ENCODE measurements around the gene PTAFR.

Gene PTAFR

DNA sequence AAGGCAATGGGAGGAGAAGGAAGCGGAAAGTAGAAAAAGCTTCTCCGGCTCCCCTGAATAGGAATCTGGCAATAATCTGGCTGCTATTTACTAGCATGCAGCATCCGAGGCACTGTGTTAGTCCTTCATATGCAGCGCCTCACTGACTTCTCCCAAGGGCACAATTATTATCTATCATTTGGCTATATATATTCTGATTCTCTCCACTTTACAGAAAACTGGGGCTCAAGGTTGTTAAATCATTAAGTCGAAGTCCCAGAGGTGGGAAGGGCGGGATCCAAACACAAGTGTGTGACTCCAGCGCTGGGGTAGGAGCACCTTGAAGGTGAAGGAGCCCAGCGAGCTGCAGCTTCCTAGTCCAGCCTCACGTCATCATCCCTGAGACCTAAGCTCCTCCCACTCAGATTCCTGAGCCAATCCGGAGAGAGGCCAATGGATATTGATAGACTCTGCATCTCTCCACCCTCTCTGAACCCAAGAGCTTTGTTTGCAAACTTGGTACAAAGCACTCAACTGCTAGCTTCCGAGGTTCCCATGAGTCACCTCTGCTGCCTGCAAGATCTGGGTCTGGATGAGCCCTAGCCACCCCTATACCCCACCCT is 71.5 kb downstream of the PTAFR start (continued):
- no peak; the same call in 1 of the 2 replicates for TF ChIP-seq MZF1 (tag by site-specific recombination; IDR thresholded peaks at IDR 0.05; ENCODE audit: borderline replicate concordance)
- no peak for TF ChIP-seq YY1 (tag by site-specific recombination; IDR thresholded peaks at IDR 0.05)
- TF ChIP-seq HOXD13 (CRISPR knock-in tag; IDR thresholded peaks at IDR 0.05; ENCODE audit: borderline replicate concordance), result no peak
- TF ChIP-seq HOXC10 (CRISPR knock-in tag; IDR thresholded peaks at IDR 0.05), result no peak
- TF ChIP-seq KLF1 (tag by site-specific recombination; IDR thresholded peaks at IDR 0.05), result no peak
- TF ChIP-seq ZNF311 (tag by site-specific recombination; IDR thresholded peaks at IDR 0.05; ENCODE audit: borderline replicate concordance), result no peak
- TF ChIP-seq ZEB2 (tag by site-specific recombination; IDR thresholded peaks at IDR 0.05), result no peak
- peak; percentile 64; the same call in 1 of the 2 replicates for TF ChIP-seq ZBTB17 (tag by site-specific recombination; IDR thresholded peaks at IDR 0.05)
- TF ChIP-seq, protein P1, sequence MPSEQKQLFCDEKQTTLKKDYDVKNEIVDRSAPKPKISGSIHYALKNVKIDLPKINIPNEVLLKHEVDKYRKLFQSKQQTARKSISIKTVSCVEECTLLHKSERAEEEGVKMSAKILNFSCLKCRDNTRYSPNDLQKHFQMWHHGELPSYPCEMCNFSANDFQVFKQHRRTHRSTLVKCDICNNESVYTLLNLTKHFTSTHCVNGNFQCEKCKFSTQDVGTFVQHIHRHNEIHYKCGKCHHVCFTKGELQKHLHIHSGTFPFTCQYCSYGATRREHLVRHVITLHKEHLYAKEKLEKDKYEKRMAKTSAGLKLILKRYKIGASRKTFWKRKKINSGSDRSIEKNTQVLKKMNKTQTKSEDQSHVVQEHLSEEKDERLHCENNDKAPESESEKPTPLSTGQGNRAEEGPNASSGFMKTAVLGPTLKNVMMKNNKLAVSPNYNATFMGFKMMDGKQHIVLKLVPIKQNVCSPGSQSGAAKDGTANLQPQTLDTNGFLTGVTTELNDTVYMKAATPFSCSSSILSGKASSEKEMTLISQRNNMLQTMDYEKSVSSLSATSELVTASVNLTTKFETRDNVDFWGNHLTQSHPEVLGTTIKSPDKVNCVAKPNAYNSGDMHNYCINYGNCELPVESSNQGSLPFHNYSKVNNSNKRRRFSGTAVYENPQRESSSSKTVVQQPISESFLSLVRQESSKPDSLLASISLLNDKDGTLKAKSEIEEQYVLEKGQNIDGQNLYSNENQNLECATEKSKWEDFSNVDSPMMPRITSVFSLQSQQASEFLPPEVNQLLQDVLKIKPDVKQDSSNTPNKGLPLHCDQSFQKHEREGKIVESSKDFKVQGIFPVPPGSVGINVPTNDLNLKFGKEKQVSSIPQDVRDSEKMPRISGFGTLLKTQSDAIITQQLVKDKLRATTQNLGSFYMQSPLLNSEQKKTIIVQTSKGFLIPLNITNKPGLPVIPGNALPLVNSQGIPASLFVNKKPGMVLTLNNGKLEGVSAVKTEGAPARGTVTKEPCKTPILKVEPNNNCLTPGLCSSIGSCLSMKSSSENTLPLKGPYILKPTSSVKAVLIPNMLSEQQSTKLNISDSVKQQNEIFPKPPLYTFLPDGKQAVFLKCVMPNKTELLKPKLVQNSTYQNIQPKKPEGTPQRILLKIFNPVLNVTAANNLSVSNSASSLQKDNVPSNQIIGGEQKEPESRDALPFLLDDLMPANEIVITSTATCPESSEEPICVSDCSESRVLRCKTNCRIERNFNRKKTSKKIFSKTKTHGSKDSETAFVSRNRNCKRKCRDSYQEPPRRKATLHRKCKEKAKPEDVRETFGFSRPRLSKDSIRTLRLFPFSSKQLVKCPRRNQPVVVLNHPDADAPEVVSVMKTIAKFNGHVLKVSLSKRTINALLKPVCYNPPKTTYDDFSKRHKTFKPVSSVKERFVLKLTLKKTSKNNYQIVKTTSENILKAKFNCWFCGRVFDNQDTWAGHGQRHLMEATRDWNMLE (tag by site-specific recombination; conservative IDR thresholded peaks at IDR 0.05; ENCODE audit: low read depth), result no peak
- no peak for TF ChIP-seq ZNF132 (tag by site-specific recombination; IDR thresholded peaks at IDR 0.05; ENCODE audit: borderline replicate concordance)
- 0 out of 2 replicates have a peak, but pooled peaks have one; percentile 37 for TF ChIP-seq PRDM10 (tag by site-specific recombination; IDR thresholded peaks at IDR 0.05)
- TF ChIP-seq SP3 (tag by site-specific recombination; IDR thresholded peaks at IDR 0.05), result peak; percentile 53
- TF ChIP-seq TCF7L2 (IDR thresholded peaks at IDR 0.05; ENCODE audit: borderline replicate concordance, low read depth, low read length), result no peak
- TF ChIP-seq, protein P2, sequence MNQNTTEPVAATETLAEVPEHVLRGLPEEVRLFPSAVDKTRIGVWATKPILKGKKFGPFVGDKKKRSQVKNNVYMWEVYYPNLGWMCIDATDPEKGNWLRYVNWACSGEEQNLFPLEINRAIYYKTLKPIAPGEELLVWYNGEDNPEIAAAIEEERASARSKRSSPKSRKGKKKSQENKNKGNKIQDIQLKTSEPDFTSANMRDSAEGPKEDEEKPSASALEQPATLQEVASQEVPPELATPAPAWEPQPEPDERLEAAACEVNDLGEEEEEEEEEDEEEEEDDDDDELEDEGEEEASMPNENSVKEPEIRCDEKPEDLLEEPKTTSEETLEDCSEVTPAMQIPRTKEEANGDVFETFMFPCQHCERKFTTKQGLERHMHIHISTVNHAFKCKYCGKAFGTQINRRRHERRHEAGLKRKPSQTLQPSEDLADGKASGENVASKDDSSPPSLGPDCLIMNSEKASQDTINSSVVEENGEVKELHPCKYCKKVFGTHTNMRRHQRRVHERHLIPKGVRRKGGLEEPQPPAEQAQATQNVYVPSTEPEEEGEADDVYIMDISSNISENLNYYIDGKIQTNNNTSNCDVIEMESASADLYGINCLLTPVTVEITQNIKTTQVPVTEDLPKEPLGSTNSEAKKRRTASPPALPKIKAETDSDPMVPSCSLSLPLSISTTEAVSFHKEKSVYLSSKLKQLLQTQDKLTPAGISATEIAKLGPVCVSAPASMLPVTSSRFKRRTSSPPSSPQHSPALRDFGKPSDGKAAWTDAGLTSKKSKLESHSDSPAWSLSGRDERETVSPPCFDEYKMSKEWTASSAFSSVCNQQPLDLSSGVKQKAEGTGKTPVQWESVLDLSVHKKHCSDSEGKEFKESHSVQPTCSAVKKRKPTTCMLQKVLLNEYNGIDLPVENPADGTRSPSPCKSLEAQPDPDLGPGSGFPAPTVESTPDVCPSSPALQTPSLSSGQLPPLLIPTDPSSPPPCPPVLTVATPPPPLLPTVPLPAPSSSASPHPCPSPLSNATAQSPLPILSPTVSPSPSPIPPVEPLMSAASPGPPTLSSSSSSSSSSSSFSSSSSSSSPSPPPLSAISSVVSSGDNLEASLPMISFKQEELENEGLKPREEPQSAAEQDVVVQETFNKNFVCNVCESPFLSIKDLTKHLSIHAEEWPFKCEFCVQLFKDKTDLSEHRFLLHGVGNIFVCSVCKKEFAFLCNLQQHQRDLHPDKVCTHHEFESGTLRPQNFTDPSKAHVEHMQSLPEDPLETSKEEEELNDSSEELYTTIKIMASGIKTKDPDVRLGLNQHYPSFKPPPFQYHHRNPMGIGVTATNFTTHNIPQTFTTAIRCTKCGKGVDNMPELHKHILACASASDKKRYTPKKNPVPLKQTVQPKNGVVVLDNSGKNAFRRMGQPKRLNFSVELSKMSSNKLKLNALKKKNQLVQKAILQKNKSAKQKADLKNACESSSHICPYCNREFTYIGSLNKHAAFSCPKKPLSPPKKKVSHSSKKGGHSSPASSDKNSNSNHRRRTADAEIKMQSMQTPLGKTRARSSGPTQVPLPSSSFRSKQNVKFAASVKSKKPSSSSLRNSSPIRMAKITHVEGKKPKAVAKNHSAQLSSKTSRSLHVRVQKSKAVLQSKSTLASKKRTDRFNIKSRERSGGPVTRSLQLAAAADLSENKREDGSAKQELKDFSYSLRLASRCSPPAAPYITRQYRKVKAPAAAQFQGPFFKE (tag by site-specific recombination; IDR thresholded peaks at IDR 0.05; ENCODE audit: borderline replicate concordance), result no peak
- no peak for TF ChIP-seq ZNF366 (tag by site-specific recombination; conservative IDR thresholded peaks at IDR 0.05)
- 0 out of 2 replicates have a peak, but pooled peaks have one; percentile 21 for TF ChIP-seq KLF8 (tag by site-specific recombination; IDR thresholded peaks at IDR 0.05)
- TF ChIP-seq ZNF76 (tag by site-specific recombination; IDR thresholded peaks at IDR 0.05; ENCODE audit: borderline replicate concordance, low read depth), result no peak
- TF ChIP-seq OSR2 (tag by site-specific recombination; IDR thresholded peaks at IDR 0.05), result no peak
- peak; percentile 23; the same call in 1 of the 2 replicates for TF ChIP-seq SP7 (tag by site-specific recombination; IDR thresholded peaks at IDR 0.05)
- no peak for TF ChIP-seq ZNF2 (tag by site-specific recombination; IDR thresholded peaks at IDR 0.05)
- TF ChIP-seq MEIS1 (CRISPR knock-in tag; IDR thresholded peaks at IDR 0.05; ENCODE audit: borderline replicate concordance), result no peak
- TF ChIP-seq REPIN1 (tag by site-specific recombination; IDR thresholded peaks at IDR 0.05; ENCODE audit: low read depth), result no peak
- TF ChIP-seq ZNF121 (tag by site-specific recombination; IDR thresholded peaks at IDR 0.05), result no peak
- no peak for TF ChIP-seq ZNF704 (tag by site-specific recombination; IDR thresholded peaks at IDR 0.05)

All from HEK293 (cell line).